ENCODE results near the gene HDAC11.

Gene HDAC11

DNA sequence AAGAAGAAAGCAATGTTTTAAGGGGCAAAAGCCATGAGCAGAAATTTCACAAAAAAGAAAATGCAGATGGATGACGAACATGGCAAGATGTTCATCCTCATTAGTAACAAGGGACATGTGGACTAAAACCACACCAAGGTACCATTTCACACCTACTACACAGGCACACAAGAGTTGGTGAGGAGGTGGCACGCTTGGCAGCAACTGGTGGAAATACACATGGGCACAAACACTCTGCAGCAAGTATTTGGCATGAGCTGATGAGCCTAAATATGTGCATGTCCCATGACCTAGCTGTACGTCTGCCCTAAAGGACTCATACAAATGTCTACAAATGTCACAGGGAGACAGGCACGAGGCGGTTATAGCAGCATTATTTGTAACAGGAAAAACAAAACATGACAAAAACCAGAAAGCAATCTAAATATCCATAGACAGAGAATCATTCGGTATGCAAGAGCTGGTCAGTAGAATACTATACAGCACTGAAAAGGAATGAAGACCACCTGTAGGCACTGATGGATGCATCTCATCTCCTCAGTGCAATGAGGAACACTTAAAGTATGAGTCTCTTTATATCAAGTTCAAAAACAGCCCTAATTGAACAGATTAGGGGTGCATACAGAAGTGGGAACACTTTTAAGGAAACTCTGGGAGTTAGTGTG lies 57.3 kb downstream of the HDAC11 start:
- DNase-seq (ENCODE audit: low read depth, low spot score): no peak

DNA sequence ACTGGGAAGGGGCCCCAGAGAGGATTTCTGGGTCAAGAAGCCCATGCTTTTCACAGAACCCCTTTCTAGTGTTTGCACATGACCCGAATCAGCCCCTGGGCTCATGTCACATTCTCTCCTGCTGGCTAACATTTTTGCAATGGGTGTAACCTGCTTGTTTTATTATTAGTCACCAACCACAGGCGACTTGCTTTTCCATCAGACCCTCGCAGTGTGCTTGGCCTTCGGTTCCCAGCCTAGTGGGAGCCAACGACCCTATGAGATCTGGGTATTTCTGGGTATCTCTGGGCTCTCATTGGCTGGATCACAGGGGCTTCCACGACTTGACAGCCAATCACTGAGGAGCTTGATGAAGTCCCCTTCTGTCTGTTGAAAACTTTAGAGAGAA lies 57.8 kb downstream of the HDAC11 start:
- Histone ChIP-seq H3K27me3 (ENCODE audit: control insufficient read depth, insufficient read depth, low read length) (no peaks in the 10 kb centered on the region), H3K4me3 (ENCODE audit: low read length) (no peak overlapping the region), H3K36me3 (ENCODE audit: control insufficient read depth, insufficient read depth, low read length) (no peaks in the 10 kb centered on the region), H3K27ac (ENCODE audit: low read length) (no peak overlapping the region), H3K9me3 (ENCODE audit: control insufficient read depth, insufficient read depth, low read length) (no peaks in the 10 kb centered on the region), H3K4me1 (ENCODE audit: control insufficient read depth, insufficient read depth, low read length) (0 out of 2 replicates have a peak, but pooled peaks cover 1% of the 10 kb centered on the region)
- no CpG with 5 or more reads among the region's 6 CpGs for WGBS (ENCODE audit: insufficient coverage, insufficient read length)
- no peak for DNase-seq (ENCODE audit: low read depth, low spot score)

More for the DNA sequence above, 57.3 kb downstream of the HDAC11 start:
- Histone ChIP-seq H3K27me3 (ENCODE audit: control insufficient read depth, insufficient read depth, low read length) (no peaks in the 10 kb centered on the region), H3K4me1 (ENCODE audit: control insufficient read depth, insufficient read depth, low read length) (0 out of 2 replicates have a peak, but pooled peaks cover 1% of the 10 kb centered on the region), H3K4me3 (ENCODE audit: low read length) (no peak overlapping the region), H3K27ac (ENCODE audit: low read length) (no peak overlapping the region), H3K36me3 (ENCODE audit: control insufficient read depth, insufficient read depth, low read length) (no peaks in the 10 kb centered on the region), H3K9me3 (ENCODE audit: control insufficient read depth, insufficient read depth, low read length) (no peaks in the 10 kb centered on the region)
- no CpG with 5 or more reads among the region's 6 CpGs for WGBS (ENCODE audit: insufficient coverage, insufficient read length)

DNA sequence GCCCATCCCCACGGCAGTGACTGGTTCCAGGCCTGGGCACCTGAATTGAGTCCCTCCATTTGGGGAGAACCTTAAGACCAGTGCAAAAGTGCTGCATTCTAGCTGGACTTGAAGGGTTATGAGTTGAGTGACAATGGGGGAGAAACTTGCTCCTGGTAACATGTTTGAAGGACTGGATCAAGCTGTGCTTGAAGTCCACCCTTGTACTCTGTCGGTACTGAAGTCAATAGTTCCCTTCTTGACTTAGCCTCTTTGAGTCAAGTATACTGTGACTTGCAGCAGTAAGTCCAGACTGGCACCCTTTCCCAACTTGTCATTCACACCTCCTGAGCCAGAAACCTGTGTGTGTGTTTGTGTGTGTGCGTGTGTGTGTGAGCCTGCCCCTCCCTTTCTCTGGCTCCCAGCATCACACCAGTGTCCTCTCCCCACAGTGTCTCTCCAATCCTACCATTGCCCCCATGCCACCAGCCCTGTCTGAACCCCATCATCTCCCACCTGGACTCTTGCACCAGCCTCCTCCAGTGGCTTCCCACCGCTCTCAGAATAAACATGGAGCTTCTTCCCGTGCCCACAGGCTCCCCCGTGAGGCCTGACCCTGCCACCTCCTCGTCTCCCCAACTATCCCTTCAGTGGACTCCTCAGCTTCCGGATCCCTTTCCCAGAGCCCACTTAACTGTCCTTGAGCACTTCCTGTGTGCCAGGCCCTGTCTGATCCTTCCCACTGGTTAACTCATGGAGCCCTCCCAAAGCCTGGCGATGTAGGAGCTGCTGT lies 58.6 kb downstream of the HDAC11 start:
- Histone ChIP-seq H3K9me3 (ENCODE audit: control insufficient read depth, insufficient read depth, low read length) (no peaks in the 10 kb centered on the region), H3K27me3 (ENCODE audit: control insufficient read depth, insufficient read depth, low read length) (no peaks in the 10 kb centered on the region), H3K36me3 (ENCODE audit: control insufficient read depth, insufficient read depth, low read length) (no peaks in the 10 kb centered on the region), H3K27ac (ENCODE audit: low read length) (no peak overlapping the region), H3K4me1 (ENCODE audit: control insufficient read depth, insufficient read depth, low read length) (0 out of 2 replicates have a peak, but pooled peaks cover 1% of the 10 kb centered on the region), H3K4me3 (ENCODE audit: low read length) (no peak overlapping the region)
- no peak for DNase-seq (ENCODE audit: low read depth, low spot score)
- no CpG with 5 or more reads among the region's 9 CpGs for WGBS (ENCODE audit: insufficient coverage, insufficient read length)

DNA sequence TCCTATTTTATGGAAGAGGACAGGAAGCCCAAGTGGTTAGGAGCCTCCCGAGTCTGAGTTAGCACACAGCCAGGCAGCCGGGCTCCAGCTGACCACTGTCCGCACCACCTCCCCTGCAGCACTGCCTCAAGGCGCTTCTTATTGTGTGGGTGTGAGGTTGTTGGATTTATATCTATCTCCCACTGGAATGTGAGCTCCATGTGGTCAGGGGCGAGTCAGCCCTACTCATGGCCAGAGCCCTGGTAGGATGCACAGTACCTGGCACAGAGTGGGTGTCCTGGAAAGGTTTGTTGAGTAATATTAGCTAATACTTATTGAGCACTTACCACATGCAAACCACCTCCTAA lies 59.2 kb downstream of the HDAC11 start:
- Histone ChIP-seq H3K27ac (ENCODE audit: low read length) (no peak overlapping the region), H3K9me3 (ENCODE audit: control insufficient read depth, insufficient read depth, low read length) (no peaks in the 10 kb centered on the region), H3K4me1 (ENCODE audit: control insufficient read depth, insufficient read depth, low read length) (0 out of 2 replicates have a peak, but pooled peaks cover 1% of the 10 kb centered on the region), H3K4me3 (ENCODE audit: low read length) (no peak overlapping the region), H3K36me3 (ENCODE audit: control insufficient read depth, insufficient read depth, low read length) (no peaks in the 10 kb centered on the region), H3K27me3 (ENCODE audit: control insufficient read depth, insufficient read depth, low read length) (no peaks in the 10 kb centered on the region)
- DNase-seq (ENCODE audit: low read depth, low spot score): no peak
- WGBS (ENCODE audit: insufficient coverage, insufficient read length): no CpG with 5 or more reads among the region's 5 CpGs

DNA sequence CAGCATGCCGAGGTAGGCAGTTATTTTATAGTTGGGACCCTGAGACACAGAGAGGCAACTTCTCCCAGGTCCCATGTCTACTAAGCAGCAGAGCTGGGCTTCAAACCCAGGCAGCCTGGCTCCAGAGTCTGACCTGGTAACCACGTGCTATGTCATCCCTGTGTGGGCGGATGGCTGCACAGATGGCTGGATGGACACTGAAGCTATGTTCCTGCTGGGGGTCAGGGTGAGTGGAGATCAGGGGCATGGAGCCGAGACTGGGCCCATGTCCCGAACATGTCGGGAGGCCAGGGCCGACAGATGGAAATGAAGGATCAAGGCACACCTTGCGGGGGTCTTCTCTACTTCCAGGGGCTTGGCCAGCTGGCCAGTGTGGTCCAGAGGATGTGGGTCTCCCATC lies 59.6 kb downstream of the HDAC11 start:
- H3K4me3 ChIP-seq (ENCODE audit: low read length): no peak overlapping the region
- no peak for DNase-seq (ENCODE audit: low read depth, low spot score)
- no peak overlapping the region for H3K27ac ChIP-seq (ENCODE audit: low read length)
- H3K4me1 ChIP-seq (ENCODE audit: control insufficient read depth, insufficient read depth, low read length): 0 out of 2 replicates have a peak, but pooled peaks cover 1% of the 10 kb centered on the region
- H3K36me3 ChIP-seq (ENCODE audit: control insufficient read depth, insufficient read depth, low read length): no peaks in the 10 kb centered on the region
- no peaks in the 10 kb centered on the region for H3K9me3 ChIP-seq (ENCODE audit: control insufficient read depth, insufficient read depth, low read length)
- no CpG with 5 or more reads among the region's 8 CpGs for WGBS (ENCODE audit: insufficient coverage, insufficient read length)
- H3K27me3 ChIP-seq (ENCODE audit: control insufficient read depth, insufficient read depth, low read length): no peaks in the 10 kb centered on the region

DNA sequence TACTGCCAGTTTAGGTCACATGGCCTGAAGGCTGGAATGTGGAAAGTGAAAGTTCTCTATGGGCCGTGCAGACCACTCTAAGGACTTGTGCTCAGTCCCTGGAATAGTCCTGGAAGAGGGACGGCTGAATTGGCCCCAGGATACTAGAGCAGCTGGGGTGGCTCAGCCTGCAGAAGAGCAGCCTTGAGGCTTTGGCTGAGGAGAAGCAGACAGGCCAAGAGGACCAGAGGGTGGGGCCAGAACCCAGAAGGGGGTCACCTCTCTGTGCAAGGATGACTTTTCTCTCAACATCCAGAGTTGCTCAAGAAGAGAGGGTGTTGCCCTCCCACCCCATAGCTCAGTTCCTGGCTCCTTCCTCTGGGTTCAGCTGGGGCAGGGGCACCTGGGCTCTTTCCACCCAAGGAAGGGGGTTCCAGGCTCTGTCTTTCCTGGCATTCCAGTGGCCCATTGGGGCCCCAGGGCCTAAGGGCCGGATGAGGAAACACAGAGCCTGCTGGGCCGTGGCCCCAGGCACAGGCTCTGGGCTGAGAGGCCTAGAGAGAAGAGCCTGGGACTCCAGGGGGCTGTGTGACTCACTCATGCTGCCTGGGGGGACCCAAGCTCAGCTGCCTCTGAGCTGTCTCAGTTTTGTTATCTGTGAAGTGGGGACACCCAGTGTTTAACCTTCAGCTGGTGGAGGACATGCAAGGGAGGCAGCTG lies 60.3 kb downstream of the HDAC11 start:
- no CpG with 5 or more reads among the region's 4 CpGs for WGBS (ENCODE audit: insufficient coverage, insufficient read length)
- Histone ChIP-seq H3K36me3 (ENCODE audit: control insufficient read depth, insufficient read depth, low read length) (no peaks in the 10 kb centered on the region), H3K4me3 (ENCODE audit: low read length) (no peak overlapping the region), H3K9me3 (ENCODE audit: control insufficient read depth, insufficient read depth, low read length) (no peaks in the 10 kb centered on the region), H3K27me3 (ENCODE audit: control insufficient read depth, insufficient read depth, low read length) (no peaks in the 10 kb centered on the region), H3K4me1 (ENCODE audit: control insufficient read depth, insufficient read depth, low read length) (0 out of 2 replicates have a peak, but pooled peaks cover 1% of the 10 kb centered on the region), H3K27ac (ENCODE audit: low read length) (no peak overlapping the region)
- DNase-seq (ENCODE audit: low read depth, low spot score): no peak

DNA sequence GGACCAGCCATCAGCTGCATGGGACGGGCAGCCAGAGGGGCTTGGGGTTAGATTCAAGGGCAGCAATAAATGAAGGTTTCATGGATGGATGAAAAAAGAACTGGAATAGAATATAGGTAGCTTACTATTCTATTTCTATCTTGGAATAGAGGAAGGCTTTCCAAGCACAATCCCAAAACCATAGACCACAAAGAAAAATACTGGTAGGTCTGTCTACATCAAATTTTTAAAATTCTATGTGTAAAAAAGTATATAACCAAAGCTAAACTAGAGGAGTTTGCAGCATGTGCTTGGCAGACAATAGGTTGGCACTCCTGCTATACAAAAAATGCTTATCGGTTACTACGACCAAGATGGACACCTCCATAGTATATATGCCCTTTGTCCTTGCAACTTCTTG lies 61.6 kb downstream of the HDAC11 start:
- no CpG with 5 or more reads among the region's 3 CpGs for WGBS (ENCODE audit: insufficient coverage, insufficient read length)
- H3K4me1 ChIP-seq (ENCODE audit: control insufficient read depth, insufficient read depth, low read length): 0 out of 2 replicates have a peak, but pooled peaks cover 1% of the 10 kb centered on the region
- no peak overlapping the region for H3K4me3 ChIP-seq (ENCODE audit: low read length)
- no peaks in the 10 kb centered on the region for H3K27me3 ChIP-seq (ENCODE audit: control insufficient read depth, insufficient read depth, low read length)
- H3K36me3 ChIP-seq (ENCODE audit: control insufficient read depth, insufficient read depth, low read length): no peaks in the 10 kb centered on the region
- H3K9me3 ChIP-seq (ENCODE audit: control insufficient read depth, insufficient read depth, low read length): no peaks in the 10 kb centered on the region
- DNase-seq (ENCODE audit: low read depth, low spot score): no peak
- H3K27ac ChIP-seq (ENCODE audit: low read length): no peak overlapping the region

DNA sequence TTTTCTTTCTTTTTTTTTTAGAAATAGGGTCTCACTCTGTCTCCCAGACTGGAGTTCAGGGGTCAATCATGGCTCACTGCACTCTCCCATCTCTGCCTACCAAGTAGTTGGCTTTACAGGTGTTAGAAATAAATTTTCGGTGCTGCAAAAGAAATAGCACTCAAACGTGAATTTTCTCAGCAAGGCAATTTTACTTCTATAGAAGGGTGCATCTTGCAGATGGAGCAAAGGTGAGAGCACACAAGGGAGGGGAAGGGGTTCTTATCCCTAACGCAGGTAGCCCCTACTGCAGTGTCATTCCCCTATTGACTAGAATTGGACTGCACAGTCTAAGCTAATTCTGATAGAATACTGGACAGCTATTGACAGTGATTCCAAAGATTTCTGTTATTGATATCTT lies 62.0 kb downstream of the HDAC11 start:
- no CpG with 5 or more reads among the region's 3 CpGs for WGBS (ENCODE audit: insufficient coverage, insufficient read length)
- H3K4me1 ChIP-seq (ENCODE audit: control insufficient read depth, insufficient read depth, low read length): no peaks in the 10 kb centered on the region
- H3K9me3 ChIP-seq (ENCODE audit: control insufficient read depth, insufficient read depth, low read length): no peaks in the 10 kb centered on the region

DNA sequence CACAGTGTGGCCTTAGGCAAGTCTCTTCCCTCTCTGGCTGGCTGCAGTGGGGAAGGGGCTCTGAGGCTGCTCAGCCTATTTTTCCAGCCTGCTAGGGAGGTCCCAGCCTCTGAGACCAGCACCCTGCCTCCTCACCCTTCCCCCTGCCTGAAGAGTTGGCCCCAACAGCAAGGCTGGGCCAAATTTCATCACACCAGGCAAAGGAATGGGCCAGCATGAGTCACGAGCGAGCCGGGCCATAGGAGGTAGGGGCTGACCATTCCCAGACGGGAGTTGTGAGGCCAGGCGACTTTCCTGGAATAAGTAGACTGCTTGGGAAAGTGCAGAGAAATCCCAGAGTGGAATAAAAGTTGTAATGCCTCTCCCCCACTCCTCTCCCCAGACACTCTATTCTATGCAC lies 63.1 kb downstream of the HDAC11 start:
- Histone ChIP-seq H3K9me3 (ENCODE audit: control insufficient read depth, insufficient read depth, low read length) (no peaks in the 10 kb centered on the region), H3K36me3 (ENCODE audit: control insufficient read depth, insufficient read depth, low read length) (no peaks in the 10 kb centered on the region), H3K27me3 (ENCODE audit: control insufficient read depth, insufficient read depth, low read length) (no peaks in the 10 kb centered on the region), H3K4me1 (ENCODE audit: control insufficient read depth, insufficient read depth, low read length) (peaks cover 2% of the 10 kb centered on the region), H3K4me3 (ENCODE audit: low read length) (no peak overlapping the region), H3K27ac (ENCODE audit: low read length) (no peak overlapping the region)
- no peak for DNase-seq (ENCODE audit: low read depth, low spot score)
- WGBS (ENCODE audit: insufficient coverage, insufficient read length): no CpG with 5 or more reads among the region's 5 CpGs

More for the DNA sequence above, 62.0 kb downstream of the HDAC11 start:
- H3K27me3 ChIP-seq (ENCODE audit: control insufficient read depth, insufficient read depth, low read length): no peaks in the 10 kb centered on the region
- H3K27ac ChIP-seq (ENCODE audit: low read length): no peak overlapping the region
- H3K36me3 ChIP-seq (ENCODE audit: control insufficient read depth, insufficient read depth, low read length): no peaks in the 10 kb centered on the region
- DNase-seq (ENCODE audit: low read depth, low spot score): no peak
- no peak overlapping the region for H3K4me3 ChIP-seq (ENCODE audit: low read length)

DNA sequence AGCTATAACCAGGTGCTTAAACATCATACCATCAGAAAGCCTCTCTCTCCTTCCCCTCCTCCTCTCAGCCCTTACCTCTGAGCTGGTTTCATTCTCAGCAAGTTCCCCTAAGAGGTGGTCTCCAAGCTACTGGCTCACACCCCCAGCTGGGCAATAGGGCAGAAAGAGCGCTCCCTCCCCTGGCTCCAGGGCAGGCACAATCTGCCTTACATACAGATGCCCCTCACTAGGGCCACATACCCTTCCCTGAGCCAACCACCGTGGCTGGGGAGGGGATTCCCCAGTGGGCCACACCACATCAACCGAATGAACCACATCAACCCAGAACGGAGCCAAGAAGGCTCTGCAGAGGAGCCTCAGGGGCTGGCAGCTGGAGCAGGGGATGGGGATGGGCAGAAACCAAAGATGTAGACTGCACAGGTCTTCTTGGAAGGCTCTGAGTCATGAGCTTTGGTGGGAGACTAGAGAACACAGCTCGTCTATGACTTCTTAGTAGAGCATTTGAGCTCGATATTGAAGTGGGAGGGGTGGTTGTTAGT lies 64.3 kb downstream of the HDAC11 start:
- no peak overlapping the region for H3K4me3 ChIP-seq (ENCODE audit: low read length)
- no peaks in the 10 kb centered on the region for H3K36me3 ChIP-seq (ENCODE audit: control insufficient read depth, insufficient read depth, low read length)
- H3K27me3 ChIP-seq (ENCODE audit: control insufficient read depth, insufficient read depth, low read length): no peaks in the 10 kb centered on the region
- H3K4me1 ChIP-seq (ENCODE audit: control insufficient read depth, insufficient read depth, low read length): peaks cover 2% of the 10 kb centered on the region
- H3K27ac ChIP-seq (ENCODE audit: low read length): no peak overlapping the region
- DNase-seq (ENCODE audit: low read depth, low spot score): no peak
- WGBS (ENCODE audit: insufficient coverage, insufficient read length): no CpG with 5 or more reads among the region's 6 CpGs
- H3K9me3 ChIP-seq (ENCODE audit: control insufficient read depth, insufficient read depth, low read length): no peaks in the 10 kb centered on the region

Data from iPS DF 6.9 (cell line).